NCI-H146 (cell line): ENCODE results near the gene RRAS.

ENCODE experiments used
- DNase-seq: peaks from one replicate; lab custom pipeline; 2025; lab: John Stamatoyannopoulos, UW

Gene RRAS

GRCh38 chr19:49594993-49595818, 44.7 kb downstream of the RRAS start:
- DNase-seq, result no peak

GRCh38 chr19:49594157-49594992, 45.6 kb downstream of the RRAS start:
- DNase-seq, result no peak

- DNase-seq, result no peak
Measured at GRCh38 chr19:49593233-49594113, 46.5 kb downstream of the RRAS start.

GRCh38 chr19:49592486-49593232, 47.3 kb downstream of the RRAS start:
- no peak for DNase-seq

GRCh38 chr19:49591731-49592485, 48.0 kb downstream of the RRAS start:
- peak; percentile 67 for DNase-seq

- DNase-seq, result peak; percentile 87
Measured at GRCh38 chr19:49590971-49591730, 48.8 kb downstream of the RRAS start, which contains the start of gene PRR12. Gene PRR12 (plus strand): TSS chr19:49591182. CDS start chr19:49591655, 473 bp downstream.

- peak; percentile 99 for DNase-seq
Measured at GRCh38 chr19:49590071-49590970, 49.6 kb downstream of the RRAS start.

GRCh38 chr19:49589502-49589905, 50.4 kb downstream of the RRAS start:
- no peak for DNase-seq

GRCh38 chr19:49588365-49589122, 51.4 kb downstream of the RRAS start:
- DNase-seq, result no peak

- DNase-seq, result no peak
Measured at GRCh38 chr19:49587227-49587626, 52.7 kb downstream of the RRAS start.
